HCT116 (cell line): ENCODE results near the gene ADAMTS19. TPM values are rescaled to one million over a fixed set of nuclear protein-coding genes. Genes with fewer than 3 reads are reported as not detected.

Experiments used
- ATAC-seq: fragments of 200-7000 bp; cut with Tn5 transposase; 2 replicates; pipeline ENCODE4 v1.9.1; 2020; ENCODE audit warnings: mild to moderate bottlenecking, moderate library complexity
- BruUV-seq: library from RNA; stranded (reverse); fragments of 400-500 nt; replicated peaks from 2 replicates; lab custom pipeline; 2021; lab: Mats Ljungman, UMichigan
- CTCF ChIA-PET: fragments of 300-600 bp; sonication (Branson Sonifier 250); formaldehyde crosslinking; loops from one replicate; lab custom pipeline; 2021; ENCODE audit warnings: antibody characterized with exemption; lab: Charles Lee
- POLR2A ChIA-PET: fragments of 300-600, 350-600 bp; sonication (Branson Sonifier 250); formaldehyde crosslinking; loops from one replicate; lab custom pipeline; 2021; ENCODE audit warnings: antibody characterized with exemption; lab: Charles Lee
- RAD21 ChIA-PET, 2 experiments: fragments of 300-600 bp; sonication (Branson Sonifier 250); formaldehyde crosslinking; loops; one replicate each; lab custom pipeline; 2023; ENCODE audit warnings: low total read pairs in 2 of 2; ENCODE audit not compliant: uncharacterized antibody in 2 of 2, unreplicated experiment in 2 of 2, low non-redundant PET in 1 of 2; lab: Charles Lee
- DNase-seq: peaks from one replicate; pipeline ENCODE4 v3.0.0-alpha.2; 2010; ENCODE audit warnings: low read depth, low spot score
- H2AFZ ChIP-seq: fragments of 200-600 bp; shearing (Covaris generic), sonication (generic); 2 replicates; pipeline ENCODE4 v1.6.1; 2017; ENCODE audit warnings: low read depth, mixed run types, mixed read lengths, antibody characterized with exemption, low read length; ENCODE audit not compliant: poor library complexity, severe bottlenecking
- H3K27ac ChIP-seq: 2 replicates; pipeline ENCODE4 v1.5.1; 2012; ENCODE audit warnings: low read depth, low read length
- H3K27me3 ChIP-seq: fragments of 200-600 bp; sonication (generic); 2 replicates; pipeline ENCODE4 v1.6.1; 2016; ENCODE audit warnings: mixed run types, low read length, mixed read lengths; ENCODE audit not compliant: insufficient read depth
- H3K36me3 ChIP-seq, 2 experiments: fragments of 200-500 bp in 1 of 2; fragments of 200-600 bp in 1 of 2; sonication (Bioruptor generic) in 1 of 2; sonication (generic) in 1 of 2; 2 replicates each; pipeline versions ENCODE4 v1.5.1 to v1.6.1; 2014 to 2016; ENCODE audit warnings: low read length in 2 of 2, inconsistent platforms in 1 of 2, mixed read lengths in 1 of 2, mixed run types in 1 of 2; ENCODE audit not compliant: insufficient read depth in 2 of 2, control insufficient read depth in 1 of 2
- H3K4me1 ChIP-seq, 2 experiments: fragments of 200-600 bp in 1 of 2; sonication (generic) in 1 of 2; 2 replicates each; pipeline versions ENCODE4 v1.5.1 to v1.6.1; 2012 to 2017; ENCODE audit warnings: low read length in 2 of 2, inconsistent platforms in 1 of 2, mild to moderate bottlenecking in 1 of 2, mixed read lengths in 1 of 2, mixed run types in 1 of 2, moderate library complexity in 1 of 2; ENCODE audit not compliant: insufficient read depth in 2 of 2, control insufficient read depth in 1 of 2
- H3K4me2 ChIP-seq: fragments of 200-600 bp; sonication (generic); 2 replicates; pipeline ENCODE4 v1.6.1; 2017; ENCODE audit warnings: mixed run types, low read length, mixed read lengths
- H3K4me3 ChIP-seq, 2 experiments: fragments of 200-600 bp in 1 of 2; sonication (generic) in 1 of 2; replicated peaks in 1 of 2; 2 replicates each; pipeline ENCODE4 v1.5.1; 2011 to 2016; ENCODE audit warnings: low read length in 2 of 2, control low read depth in 1 of 2, low read depth in 1 of 2, mild to moderate bottlenecking in 1 of 2, mixed read lengths in 1 of 2, mixed run types in 1 of 2
- H3K79me2 ChIP-seq: fragments of 200-600 bp; sonication (generic); 2 replicates; pipeline ENCODE4 v1.6.1; 2017; ENCODE audit warnings: mild to moderate bottlenecking, mixed run types, low read length, moderate library complexity, mixed read lengths; ENCODE audit not compliant: insufficient read depth
- H3K9ac ChIP-seq: fragments of 200-600 bp; sonication (generic); 2 replicates; pipeline ENCODE4 v1.6.1; 2016; ENCODE audit warnings: low read length, mixed read lengths
- H3K9me2 ChIP-seq: fragments of 200-600 bp; sonication (generic), shearing (Covaris generic); 2 replicates; pipeline ENCODE4 v1.6.1; 2017; ENCODE audit warnings: mixed run types, mild to moderate bottlenecking, moderate library complexity; ENCODE audit not compliant: insufficient read depth
- H3K9me3 ChIP-seq, 2 experiments: fragments of 200-500 bp in 1 of 2; fragments of 200-600 bp in 1 of 2; sonication (Bioruptor generic) in 1 of 2; sonication (generic) in 1 of 2; 2 replicates each; pipeline ENCODE4 v1.6.1; 2014 to 2017; ENCODE audit warnings: low read length in 2 of 2, mixed read lengths in 2 of 2, inconsistent platforms in 1 of 2, low read depth in 1 of 2, mild to moderate bottlenecking in 1 of 2, mixed run types in 1 of 2, moderate library complexity in 1 of 2; ENCODE audit not compliant: control insufficient read depth in 1 of 2, insufficient read depth in 1 of 2
- H4K20me1 ChIP-seq: fragments of 200-600 bp; sonication (generic), shearing (Covaris generic); 2 replicates; pipeline ENCODE4 v1.6.1; 2017; ENCODE audit warnings: mixed run types, mild to moderate bottlenecking, moderate library complexity; ENCODE audit not compliant: insufficient read depth
- CBX3 ChIP-seq: IDR thresholded peaks from 2 replicates; pipeline ENCODE4 v1.6.1; 2012; ENCODE audit warnings: low read depth
- CTCF ChIP-seq, 3 experiments: fragments of 200-600 bp in 1 of 3; sonication (generic) in 1 of 3; IDR thresholded peaks in 2 of 3; conservative IDR thresholded peaks in 1 of 3; 2 replicates each; pipeline ENCODE4 v1.5.1; 2012 to 2017; ENCODE audit warnings: low read depth in 2 of 3, low read length in 2 of 3, antibody characterized with exemption in 1 of 3, borderline replicate concordance in 1 of 3, control low read depth in 1 of 3, mild to moderate bottlenecking in 1 of 3, mixed read lengths in 1 of 3, mixed run types in 1 of 3, moderate library complexity in 1 of 3; ENCODE audit not compliant: insufficient read depth in 1 of 3
- ELF1 ChIP-seq: IDR thresholded peaks from 2 replicates; pipeline ENCODE4 v1.6.1; 2012; ENCODE audit warnings: low read depth, borderline replicate concordance
- EZH2phosphoT487 ChIP-seq: fragments of 200-600 bp; IDR thresholded peaks from 2 replicates; pipeline ENCODE4 v1.6.1; 2018; ENCODE audit warnings: antibody characterized with exemption, borderline replicate concordance
- FOSL1 ChIP-seq: IDR thresholded peaks from 2 replicates; pipeline ENCODE4 v1.6.1; 2012; ENCODE audit warnings: low read depth
- SP1 ChIP-seq: IDR thresholded peaks from 2 replicates; pipeline ENCODE4 v1.6.1; 2012; ENCODE audit warnings: low read depth
- ZFX ChIP-seq: fragments of 450-650 bp; IDR thresholded peaks from 2 replicates; pipeline ENCODE4 v1.6.1; 2017
- ZNF274 ChIP-seq: fragments of 200-500 bp; sonication (Bioruptor generic); IDR thresholded peaks from 2 replicates; pipeline ENCODE4 v1.6.1; 2014; ENCODE audit warnings: mild to moderate bottlenecking, low read depth, low read length, inconsistent platforms
- intact Hi-C: fragments of 100-400 bp; cut with micrococcal nuclease; formaldehyde crosslinking; loops from 2 replicates; pipeline ENCODE4 v1.10.0; 2022
- total RNA-seq: library from RNA; stranded (reverse); gene quantifications from one replicate; pipeline ENCODE4 v1.2.1, GENCODE V29; 2021; ENCODE audit not compliant: unreplicated experiment
- TF ChIP-seq, protein P1 (sequence below): IDR thresholded peaks from 2 replicates; pipeline ENCODE4 v1.6.1; 2012
- TF ChIP-seq, protein P2 (sequence below): IDR thresholded peaks from 2 replicates; pipeline ENCODE4 v1.6.1; 2012; ENCODE audit warnings: low read depth

Gene ADAMTS19
- total RNA-seq, 1 experiment from 2014 or later: not detected

- Histone ChIP-seq H3K4me1 (no peaks in the 10 kb centered on the region), H3K9me2 (no peaks in the 10 kb centered on the region), H4K20me1 (no peaks in the 10 kb centered on the region), H3K4me3 (no peak overlapping the region), H2AFZ (no peak overlapping the region), H3K36me3 (no peaks in the 10 kb centered on the region), H3K79me2 (no peaks in the 10 kb centered on the region), H3K9me3 (no peaks in the 10 kb centered on the region), H3K27ac (no peak overlapping the region), H3K27me3 (no peaks in the 10 kb centered on the region), H3K9ac (no peak overlapping the region), H3K4me2 (no peak overlapping the region)
- no peak for TF ChIP-seq ELF1
- TF ChIP-seq, protein P1, sequence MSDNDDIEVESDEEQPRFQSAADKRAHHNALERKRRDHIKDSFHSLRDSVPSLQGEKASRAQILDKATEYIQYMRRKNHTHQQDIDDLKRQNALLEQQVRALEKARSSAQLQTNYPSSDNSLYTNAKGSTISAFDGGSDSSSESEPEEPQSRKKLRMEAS: no peak
- TF ChIP-seq SP1: no peak
- no peak for TF ChIP-seq ZFX
- TF ChIP-seq CTCF (IDR thresholded peaks at IDR 0.05 in 2 of 3, conservative IDR thresholded peaks at IDR 0.05 in 1 of 3; ENCODE audit: borderline replicate concordance in 1 of 3, insufficient read depth in 1 of 3, low read depth in 2 of 3, low read length in 2 of 3): no peak
- no peak for TF ChIP-seq EZH2phosphoT487
- TF ChIP-seq CBX3: no peak
- no peak for TF ChIP-seq FOSL1
- no peak for TF ChIP-seq ZNF274
- TF ChIP-seq, protein P2, sequence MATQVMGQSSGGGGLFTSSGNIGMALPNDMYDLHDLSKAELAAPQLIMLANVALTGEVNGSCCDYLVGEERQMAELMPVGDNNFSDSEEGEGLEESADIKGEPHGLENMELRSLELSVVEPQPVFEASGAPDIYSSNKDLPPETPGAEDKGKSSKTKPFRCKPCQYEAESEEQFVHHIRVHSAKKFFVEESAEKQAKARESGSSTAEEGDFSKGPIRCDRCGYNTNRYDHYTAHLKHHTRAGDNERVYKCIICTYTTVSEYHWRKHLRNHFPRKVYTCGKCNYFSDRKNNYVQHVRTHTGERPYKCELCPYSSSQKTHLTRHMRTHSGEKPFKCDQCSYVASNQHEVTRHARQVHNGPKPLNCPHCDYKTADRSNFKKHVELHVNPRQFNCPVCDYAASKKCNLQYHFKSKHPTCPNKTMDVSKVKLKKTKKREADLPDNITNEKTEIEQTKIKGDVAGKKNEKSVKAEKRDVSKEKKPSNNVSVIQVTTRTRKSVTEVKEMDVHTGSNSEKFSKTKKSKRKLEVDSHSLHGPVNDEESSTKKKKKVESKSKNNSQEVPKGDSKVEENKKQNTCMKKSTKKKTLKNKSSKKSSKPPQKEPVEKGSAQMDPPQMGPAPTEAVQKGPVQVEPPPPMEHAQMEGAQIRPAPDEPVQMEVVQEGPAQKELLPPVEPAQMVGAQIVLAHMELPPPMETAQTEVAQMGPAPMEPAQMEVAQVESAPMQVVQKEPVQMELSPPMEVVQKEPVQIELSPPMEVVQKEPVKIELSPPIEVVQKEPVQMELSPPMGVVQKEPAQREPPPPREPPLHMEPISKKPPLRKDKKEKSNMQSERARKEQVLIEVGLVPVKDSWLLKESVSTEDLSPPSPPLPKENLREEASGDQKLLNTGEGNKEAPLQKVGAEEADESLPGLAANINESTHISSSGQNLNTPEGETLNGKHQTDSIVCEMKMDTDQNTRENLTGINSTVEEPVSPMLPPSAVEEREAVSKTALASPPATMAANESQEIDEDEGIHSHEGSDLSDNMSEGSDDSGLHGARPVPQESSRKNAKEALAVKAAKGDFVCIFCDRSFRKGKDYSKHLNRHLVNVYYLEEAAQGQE: no peak
- ChIA-PET POLR2A (no interaction called here), RAD21 (no interaction called here), CTCF (no interaction called here)
- intact Hi-C loops: no loop called here
- DNase-seq (no peak), ATAC-seq (no peak)
- BruUV-seq: no TSS peak
Observed at GRCh38 chr5:129477532-129477931, 17.4 kb downstream of the ADAMTS19 start.
